K562 (cell line): ENCODE results near the gene DYNC2I2. TPM values are rescaled to one million over a fixed set of nuclear protein-coding genes. Genes with fewer than 3 reads are reported as not detected.

Experiments used
- ATAC-seq: fragments of 200-7000 bp; cut with Tn5 transposase; 3 replicates; pipeline ENCODE4 v1.9.1; 2020; ENCODE audit warnings: moderate library complexity
- BruUV-seq: library from RNA; stranded (reverse); fragments of 400-500 nt; replicated peaks from 2 replicates; lab custom pipeline; 2021; lab: Mats Ljungman, UMichigan
- CTCF ChIA-PET: fragments of 300-600 bp; formaldehyde crosslinking; extraction: SDS; loops from one replicate; lab custom pipeline; 2021; ENCODE audit warnings: low intra/inter-chr PET ratio; lab: Yijun Ruan, JAX
- POLR2A ChIA-PET: fragments of 300-600, 350-650 bp; sonication (Branson Sonifier 250); formaldehyde crosslinking; extraction: SDS; loops from one replicate; lab custom pipeline; 2021; ENCODE audit warnings: antibody characterized with exemption, inconsistent platforms; lab: Yijun Ruan, JAX
- DNase-seq, 4 experiments: peaks; one replicate each; pipeline versions ENCODE4 v3.0.0 to v3.0.0-alpha.2; 2011 to 2018; ENCODE audit warnings: low spot score in 3 of 4, mixed read lengths in 3 of 4; ENCODE audit errors: extremely low read depth in 1 of 4
- FAIRE-seq: peaks from 2 replicates; lab custom pipeline; 2011; peaks lifted over from hg19 to GRCh38; lab: Jason Lieb, UNC
- H2AFZ ChIP-seq: 2 replicates; pipeline ENCODE4 v1.6.0; 2011; ENCODE audit warnings: low read depth, low read length, control low read depth, inconsistent platforms
- H3K27ac ChIP-seq: fragments of 200-600 bp; 3 replicates; pipeline ENCODE4 v1.8.0; 2011; ENCODE audit warnings: low read depth, mild to moderate bottlenecking, control low read depth, inconsistent platforms, low read length, moderate library complexity, mixed read lengths; ENCODE audit errors: extremely low read depth
- H3K27me3 ChIP-seq, 2 experiments: fragments of 300-600 bp in 1 of 2; 2 replicates in 1 of 2; 3 replicates in 1 of 2; pipeline versions ENCODE4 v1.6.0 to v1.8.0; 2011; ENCODE audit warnings: inconsistent platforms in 2 of 2, low read length in 2 of 2, mild to moderate bottlenecking in 1 of 2, mixed read lengths in 1 of 2, moderate library complexity in 1 of 2; ENCODE audit not compliant: control insufficient read depth in 2 of 2, insufficient read depth in 2 of 2
- H3K36me3 ChIP-seq: fragments of 300-600 bp; 3 replicates; pipeline ENCODE4 v1.8.0; 2011; ENCODE audit warnings: mild to moderate bottlenecking, low read length, inconsistent platforms; ENCODE audit not compliant: control insufficient read depth, insufficient read depth
- H3K4me1 ChIP-seq, 2 experiments: fragments of 200-600 bp in 1 of 2; replicated peaks in 1 of 2; 2 replicates in 1 of 2; 3 replicates in 1 of 2; pipeline versions ENCODE4 v1.5.1 to v1.8.0; 2011; ENCODE audit warnings: inconsistent platforms in 2 of 2, low read length in 2 of 2, mild to moderate bottlenecking in 1 of 2, mixed read lengths in 1 of 2, moderate library complexity in 1 of 2; ENCODE audit not compliant: control insufficient read depth in 2 of 2, insufficient read depth in 2 of 2
- H3K4me2 ChIP-seq: 2 replicates; pipeline ENCODE4 v1.6.1; 2011; ENCODE audit warnings: low read length, control low read depth, inconsistent platforms, mixed read lengths; ENCODE audit not compliant: insufficient read depth
- H3K4me3 ChIP-seq: fragments of 200-600 bp; sonication (generic), shearing (Covaris generic); 2 replicates; pipeline ENCODE4 v1.5.1; 2016; ENCODE audit warnings: control low read depth, inconsistent platforms
- H3K79me2 ChIP-seq: fragments of 200-600 bp; 3 replicates; pipeline ENCODE4 v1.8.0; 2011; ENCODE audit warnings: low read length, inconsistent platforms; ENCODE audit not compliant: control insufficient read depth, insufficient read depth
- H3K9ac ChIP-seq, 2 experiments: 2 replicates each; pipeline versions ENCODE4 v1.6.0 to v1.6.1; 2011; ENCODE audit warnings: low read depth in 2 of 2, low read length in 2 of 2, control low read depth in 1 of 2, inconsistent platforms in 1 of 2, mild to moderate bottlenecking in 1 of 2, mixed read lengths in 1 of 2; ENCODE audit not compliant: insufficient read depth in 1 of 2
- H3K9me1 ChIP-seq: one replicate; pipeline ENCODE4 v1.6.0; 2011; ENCODE audit warnings: inconsistent platforms, mild to moderate bottlenecking, low read length, moderate library complexity; ENCODE audit not compliant: control insufficient read depth, insufficient read depth
- H3K9me3 ChIP-seq: replicated peaks from 2 replicates; pipeline ENCODE4 v1.5.1; 2011; ENCODE audit warnings: low read depth, low read length, inconsistent platforms; ENCODE audit not compliant: control insufficient read depth, insufficient read depth
- H4K20me1 ChIP-seq: replicated peaks from 2 replicates; pipeline ENCODE4 v1.6.1; 2011; ENCODE audit warnings: low read length, inconsistent platforms, mixed read lengths; ENCODE audit not compliant: control insufficient read depth, insufficient read depth
- BCLAF1 ChIP-seq, 2 experiments: fragments of 450-650 bp in 1 of 2; IDR thresholded peaks; 2 replicates each; pipeline ENCODE4 v1.6.1; 2011 to 2017; ENCODE audit warnings: low read depth in 2 of 2, antibody characterized with exemption in 1 of 2, borderline replicate concordance in 1 of 2, low read length in 1 of 2, mild to moderate bottlenecking in 1 of 2, mixed read lengths in 1 of 2; ENCODE audit not compliant: control insufficient read depth in 1 of 2
- E2F4 ChIP-seq: sonication (generic); formaldehyde crosslinking; IDR thresholded peaks from 2 replicates; pipeline ENCODE4 v1.8.0; 2022; ENCODE audit warnings: mild to moderate bottlenecking, low read depth, missing genetic modification reagents
- HNRNPUL1 ChIP-seq: fragments of 200-400 bp; formaldehyde crosslinking; IDR thresholded peaks from 2 replicates; pipeline ENCODE4 v1.6.1; 2017; ENCODE audit warnings: low read length
- NCOA6 ChIP-seq: fragments of 450-650 bp; IDR thresholded peaks from 2 replicates; pipeline ENCODE4 v1.6.1; 2017; ENCODE audit warnings: mild to moderate bottlenecking
- POLR2AphosphoS2 ChIP-seq: IDR thresholded peaks from 2 replicates; pipeline ENCODE4 v1.6.1; 2012; ENCODE audit warnings: low read length, improper control_type of control experiment
- TARDBP ChIP-seq: fragments of 450-650 bp; IDR thresholded peaks from 2 replicates; pipeline ENCODE4 v1.6.1; 2016
- TCF3 ChIP-seq: sonication (generic); formaldehyde crosslinking; IDR thresholded peaks from 2 replicates; pipeline ENCODE4 v1.4.0; 2020; ENCODE audit warnings: mild to moderate bottlenecking, missing genetic modification reagents
- ZNF644 ChIP-seq: fragments of 200-800 bp; sonication (Bioruptor generic); IDR thresholded peaks from 2 replicates; pipeline ENCODE4 v1.6.1; 2016; ENCODE audit warnings: low read depth, missing genetic modification characterization, missing compliant biosample characterization
- ZNF717 ChIP-seq: fragments of 250-450 bp; sonication (Bioruptor Pico); IDR thresholded peaks from 2 replicates; pipeline ENCODE4 v1.5.0; 2021
- WGBS: fragments of 100-300 bp; shearing (Covaris generic); methylation state at CpG from one replicate; pipeline ENCODE4 v1.1.6; 2016; ENCODE audit warnings: low coverage, mixed read lengths; ENCODE audit not compliant: insufficient coverage; ENCODE audit errors: missing lambda C conversion rate; 5-methylcytosine and 5-hydroxymethylcytosine counted together
- in situ Hi-C: fragments of 300-500 bp; cut with MboI; formaldehyde crosslinking; loops from 4 replicates; pipeline ENCODE4 v1.15.0; 2018; ENCODE audit warnings: inconsistent platforms, mixed read lengths
- intact Hi-C: fragments of 100-400 bp; cut with micrococcal nuclease; formaldehyde crosslinking; loops from 2 replicates; pipeline ENCODE4 v1.14.2; 2022
- polyA plus RNA-seq, 8 experiments: library from polyadenylated mRNA; depleted of rRNA in 4 of 8; stranded (reverse) in 5 of 8; unstranded in 3 of 8; fragments of >200 nt; fragmentation: Nextera tagmentation in 2 of 8; fragmentation: Illumina TruSeq in 1 of 8; extraction: Ambion mirVana in 2 of 8; extraction: Trizol in 1 of 8; gene quantifications; 2 replicates each; pipeline versions ENCODE4 v1.2.1 to v1.2.3, GENCODE V29; 2011 to 2014; ENCODE audit warnings: inconsistent platforms in 1 of 8, missing spikeins in 1 of 8
- total RNA-seq, 7 experiments: library from RNA; depleted of rRNA in 6 of 7; stranded (reverse); fragments of >200 nt in 6 of 7; fragmentation: Illumina TruSeq in 2 of 7; extraction: Trizol in 2 of 7; gene quantifications; 2 replicates each; pipeline versions ENCODE4 v1.2.1 to v1.2.3, GENCODE V29; 2011 to 2021; ENCODE audit warnings: low replicate concordance in 1 of 7

The DYNC2I2 gene
- total and polyA plus RNA-seq, 9 of the 15 experiments (the other 6 are each of a cell fraction or from before 2014, with no cell fraction given), result 1.5 to 249 (median 70.0) TPM

- TF ChIP-seq BCLAF1 (IDR thresholded peaks at IDR 0.05; ENCODE audit: borderline replicate concordance in 1 of 2, control insufficient read depth in 1 of 2, low read depth in 2 of 2, low read length in 1 of 2), result no peak
- TF ChIP-seq HNRNPUL1, result no peak
- TF ChIP-seq ZNF717 (CRISPR knock-in tag), result no peak
These were observed 38.7 kb downstream of the DYNC2I2 start (continued) for GRCh38 chr9:128617943-128618342.

GRCh38 chr9:128615571-128615970 lies 41.1 kb downstream of the DYNC2I2 start:
- peak overlapping the region in 1 of 2 experiments; percentile 50; a peak in 2 of 4 replicates for H3K9ac ChIP-seq
- H2AFZ ChIP-seq, result no peak overlapping the region
- no peaks in the 10 kb centered on the region for H3K4me1 ChIP-seq
- BruUV-seq, result no TSS peak
- no peaks in the 10 kb centered on the region for H3K9me1 ChIP-seq
- CTCF ChIA-PET, result no interaction called here
- no peak for TF ChIP-seq POLR2AphosphoS2
- no peak for TF ChIP-seq TCF3
- TF ChIP-seq E2F4 (CRISPR knock-in tag), result no peak
- no peak for TF ChIP-seq ZNF644 (tag)
- no peak for TF ChIP-seq NCOA6
- no peak for TF ChIP-seq TARDBP
- TF ChIP-seq, all 486 proteins: peak for 0
- in situ Hi-C loops, result no loop called here
- intact Hi-C loops, result loop anchor here (10.0 kb wide), 2 partner anchors 111 to 201 kb away; partner anchors contain the start of gene GLE1
- H3K79me2 ChIP-seq, result no peaks in the 10 kb centered on the region
- POLR2A ChIA-PET, result interaction anchor here (0.6 kb wide), 1 partner anchor 812 kb away, joined by 3 read pairs; no protein-coding TSS in a partner anchor
- no peak overlapping the region for H3K4me2 ChIP-seq
- no peaks in the 10 kb centered on the region for H3K9me3 ChIP-seq
- WGBS, result 75% methylated on average over 12 of the region's 12 CpGs
- FAIRE-seq (no peak), DNase-seq (no peak), ATAC-seq (no peak)
- H3K27me3 ChIP-seq, result no peaks in the 10 kb centered on the region
- H4K20me1 ChIP-seq, result no peaks in the 10 kb centered on the region
- H3K27ac ChIP-seq, result no peak overlapping the region
- H3K4me3 ChIP-seq, result no peak overlapping the region
- no peaks in the 10 kb centered on the region for H3K36me3 ChIP-seq
